T-cell (primary cell): ENCODE results near the gene CDH6. TPM values are rescaled to one million over a fixed set of nuclear protein-coding genes. Genes with fewer than 3 reads are reported as not detected.

Source experiments
- ATAC-seq, 4 experiments: fragments of 200-7000 bp in 3 of 4; fragments of 150-1000 bp in 1 of 4; cut with Tn5 transposase; replicated peaks in 1 of 4; 1 replicate in 3 of 4; 2 replicates in 1 of 4; pipeline ENCODE4 v1.10.0; 2021; ENCODE audit warnings: moderate library complexity in 3 of 4, mild to moderate bottlenecking in 2 of 4, moderate number of reproducible peaks in 1 of 4
- CTCF ChIA-PET, 2 donors: fragments of 300-600 bp; sonication (Branson Sonifier 250); formaldehyde crosslinking; loops; one replicate each; lab custom pipeline; 2022; ENCODE audit warnings: antibody characterized with exemption in 2 of 2; lab: Charles Lee
- POLR2A ChIA-PET, 2 donors: fragments of 300-600 bp; sonication (Branson Sonifier 250); formaldehyde crosslinking; loops; one replicate each; lab custom pipeline; 2022; ENCODE audit warnings: antibody characterized with exemption in 2 of 2; lab: Charles Lee
- DNase-seq, 35 experiments: peaks; one replicate each; pipeline versions ENCODE4 v3.0.0 to v3.0.0-alpha.2; 2013 to 2023
- H3K27ac ChIP-seq: one replicate; pipeline ENCODE4 v1.5.1; 2013; ENCODE audit warnings: low read length
- H3K27me3 ChIP-seq, 2 experiments: replicated peaks in 1 of 2; 1 replicate in 1 of 2; 2 replicates in 1 of 2; pipeline versions ENCODE4 v1.6.1 to v1.7.0; 2013; ENCODE audit warnings: low read length in 1 of 2, mixed read lengths in 1 of 2; ENCODE audit not compliant: control insufficient read depth in 2 of 2, insufficient read depth in 2 of 2; ENCODE audit errors: extremely low read depth in 1 of 2
- H3K36me3 ChIP-seq, 2 donors: 1 replicate in 1 of 2; 2 replicates in 1 of 2; pipeline versions ENCODE4 v1.6.1 to v1.7.0; 2013; ENCODE audit warnings: low read length in 1 of 2; ENCODE audit not compliant: control insufficient read depth in 2 of 2, insufficient read depth in 1 of 2; ENCODE audit errors: extremely low read depth in 1 of 2
- H3K4me1 ChIP-seq, 2 experiments: 1 replicate in 1 of 2; 2 replicates in 1 of 2; pipeline versions ENCODE4 v1.6.1 to v1.7.0; 2013; ENCODE audit warnings: low read length in 2 of 2, mixed read lengths in 1 of 2; ENCODE audit not compliant: insufficient read depth in 2 of 2, control insufficient read depth in 1 of 2; ENCODE audit errors: extremely low read depth in 1 of 2
- H3K4me3 ChIP-seq, 2 donors: 1 replicate in 1 of 2; 2 replicates in 1 of 2; pipeline versions ENCODE4 v1.5.1 to v1.7.0; 2013; ENCODE audit warnings: mild to moderate bottlenecking in 2 of 2, low read length in 1 of 2, moderate library complexity in 1 of 2; ENCODE audit not compliant: control insufficient read depth in 1 of 2; ENCODE audit errors: extremely low read depth in 1 of 2
- H3K9me3 ChIP-seq: 2 replicates; pipeline ENCODE4 v1.7.0; 2013
- H3K27ac Mint-ChIP-seq, 2 donors: one replicate each; pipeline ENCODE4 v1.8.0; 2020 to 2021; ENCODE audit warnings: mild to moderate bottlenecking in 2 of 2, mixed read lengths in 2 of 2
- H3K27me3 Mint-ChIP-seq, 2 donors: one replicate each; pipeline ENCODE4 v1.8.0; 2021 to 2022; ENCODE audit warnings: mixed read lengths in 2 of 2
- H3K36me3 Mint-ChIP-seq: one replicate; pipeline ENCODE4 v1.8.0; 2021; ENCODE audit warnings: mixed read lengths
- H3K4me1 Mint-ChIP-seq, 3 donors: one replicate each; pipeline ENCODE4 v1.8.0; 2020 to 2022; ENCODE audit warnings: mixed read lengths in 3 of 3, mild to moderate bottlenecking in 1 of 3
- H3K4me3 Mint-ChIP-seq, 3 donors: one replicate each; pipeline ENCODE4 v1.8.0; 2020 to 2022; ENCODE audit warnings: mild to moderate bottlenecking in 3 of 3, mixed read lengths in 3 of 3, moderate library complexity in 3 of 3
- H3K9me3 Mint-ChIP-seq, 3 donors: one replicate each; pipeline ENCODE4 v1.8.0; 2020 to 2022; ENCODE audit warnings: mixed read lengths in 3 of 3
- WGBS: methylation state at CpG from one replicate; pipeline ENCODE4 v1.1.5; 2013; ENCODE audit warnings: missing lambda C conversion rate; ENCODE audit not compliant: insufficient coverage; 5-methylcytosine and 5-hydroxymethylcytosine counted together
- total RNA-seq, 35 experiments: library from RNA in 6 of 35; stranded (reverse) in 6 of 35; fragments of 120-200 nt in 1 of 35; gene quantifications; one replicate each; pipeline versions ENCODE4 v1.2.1 to v1.2.4 and lab custom pipeline; 2013 to 2026

The CDH6 gene
- total RNA-seq, 5 donors from 2014 or later (not counting 1 experiment from before 2014, with no cell fraction given) = 0.15 TPM; not detected in 4

DNA sequence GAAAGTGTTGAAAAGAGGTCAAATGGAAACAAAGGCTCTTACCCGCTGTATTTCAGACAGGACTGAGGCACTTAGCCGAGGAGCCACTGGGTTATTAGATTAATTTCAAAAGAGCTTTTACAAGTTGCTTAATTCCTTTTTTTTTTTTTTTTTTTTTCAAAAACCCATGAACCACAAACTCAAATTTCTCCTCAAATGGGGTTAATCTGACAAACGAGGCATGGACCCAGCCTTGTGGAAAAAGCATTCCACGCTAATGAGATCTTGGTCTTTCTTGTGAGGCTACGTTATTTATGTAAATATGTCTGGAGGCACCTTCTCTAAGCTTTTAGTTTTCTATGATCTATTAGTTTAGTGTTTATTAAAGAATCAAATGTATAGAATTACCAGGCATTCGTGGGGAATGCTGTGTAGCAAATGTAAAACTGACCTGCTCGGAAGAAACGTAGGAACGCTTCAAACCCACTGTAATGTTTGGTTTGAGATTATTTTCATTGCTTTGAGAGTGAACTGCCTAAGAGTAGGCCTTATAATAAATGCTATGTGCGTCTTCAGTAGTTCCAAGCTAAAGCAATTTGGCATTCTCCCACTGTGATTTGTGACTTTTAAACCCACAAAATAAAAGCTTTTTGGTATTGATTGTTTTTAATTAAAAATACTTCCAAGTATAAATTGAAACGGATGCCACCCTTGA is 134.7 kb downstream of the CDH6 start:
- POLR2A ChIA-PET = no interaction called here

DNA sequence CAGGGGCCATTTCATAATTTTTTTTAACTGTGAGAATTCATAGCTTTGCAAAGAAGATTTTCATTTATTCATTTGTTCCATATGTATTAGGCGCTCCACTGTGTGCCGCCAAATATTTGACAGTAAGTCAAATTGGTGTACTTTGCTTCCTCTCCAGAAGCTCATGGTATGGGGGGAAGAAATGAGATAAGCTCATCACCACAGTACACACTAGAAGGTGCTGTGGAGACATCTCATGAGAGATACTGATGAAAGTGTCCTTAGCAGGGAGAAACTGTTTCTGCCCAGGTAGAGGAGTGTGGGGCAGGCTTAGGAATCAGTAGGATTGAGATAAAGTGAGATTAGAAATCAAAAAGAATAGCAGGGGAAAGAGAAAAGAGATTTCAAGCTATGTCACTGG is 136.2 kb downstream of the CDH6 start:
- H3K27ac ChIP-seq = no peak overlapping the region
- ChIA-PET CTCF (no interaction called here), POLR2A (interaction anchor here in 1 of 2 donors (0.6 kb wide), 1 partner anchor 52 kb away, joined by 10 read pairs; no protein-coding TSS in a partner anchor)
- Mint-ChIP-seq H3K4me1 (no peaks in the 10 kb centered on the region), H3K27ac (no peak overlapping the region), H3K9me3 (no peaks in the 10 kb centered on the region), H3K27me3 (peaks cover 0 to 5% of the 10 kb centered on the region in 2 donors), H3K4me3 (no peak overlapping the region), H3K36me3 (no peaks in the 10 kb centered on the region)
- ATAC-seq = no peak
- H3K36me3 ChIP-seq = no peaks in the 10 kb centered on the region
- H3K27me3 ChIP-seq = no peaks in the 10 kb centered on the region
- H3K4me3 ChIP-seq = no peak overlapping the region
- DNase-seq = no peak
- WGBS = no CpG with 5 or more reads among the region's 2 CpGs
- no peaks in the 10 kb centered on the region for H3K9me3 ChIP-seq
- no peaks in the 10 kb centered on the region for H3K4me1 ChIP-seq

More for the DNA sequence above, 134.7 kb downstream of the CDH6 start:
- Mint-ChIP-seq H3K27ac (no peak overlapping the region), H3K27me3 (peaks cover 0 to 5% of the 10 kb centered on the region in 2 donors), H3K4me1 (no peaks in the 10 kb centered on the region), H3K4me3 (no peak overlapping the region), H3K9me3 (no peaks in the 10 kb centered on the region), H3K36me3 (no peaks in the 10 kb centered on the region)
- Histone ChIP-seq H3K4me3 (no peak overlapping the region), H3K36me3 (no peaks in the 10 kb centered on the region), H3K27me3 (no peaks in the 10 kb centered on the region), H3K9me3 (no peaks in the 10 kb centered on the region), H3K27ac (no peak overlapping the region), H3K4me1 (no peaks in the 10 kb centered on the region)
- WGBS = 84% methylated on average over 6 of the region's 11 CpGs
- DNase-seq (no peak), ATAC-seq (no peak)
- CTCF ChIA-PET = no interaction called here

DNA sequence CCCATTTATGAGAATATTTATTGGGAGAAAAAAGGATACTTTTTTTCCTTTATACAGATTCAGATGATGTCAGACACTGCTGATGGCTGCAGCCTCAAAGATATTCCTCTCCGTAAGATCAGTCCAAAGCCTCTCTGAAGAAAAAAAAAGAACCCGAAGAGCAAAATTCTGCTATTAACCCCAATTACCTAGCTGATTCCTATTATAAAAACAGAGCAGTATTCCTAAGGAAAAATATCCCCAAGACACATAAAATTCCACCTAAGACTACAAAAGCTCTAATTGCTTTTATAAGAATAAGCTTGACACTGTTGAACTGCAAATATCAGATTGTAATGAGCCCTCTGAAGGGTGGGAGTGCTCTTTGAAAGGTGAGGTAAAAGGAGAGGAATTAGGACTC is 138.7 kb downstream of the CDH6 start:
- H3K4me3 Mint-ChIP-seq = no peak overlapping the region
- Histone ChIP-seq H3K4me3 (no peak overlapping the region), H3K4me1 (no peaks in the 10 kb centered on the region), H3K27ac (no peak overlapping the region), H3K36me3 (no peaks in the 10 kb centered on the region), H3K27me3 (no peaks in the 10 kb centered on the region), H3K9me3 (no peaks in the 10 kb centered on the region)
- H3K27ac Mint-ChIP-seq = no peak overlapping the region
- no peaks in the 10 kb centered on the region for H3K36me3 Mint-ChIP-seq
- no peaks in the 10 kb centered on the region for H3K9me3 Mint-ChIP-seq
- no CpG with 5 or more reads among the region's 2 CpGs for WGBS
- peaks cover 0 to 5% of the 10 kb centered on the region in 2 donors for H3K27me3 Mint-ChIP-seq
- DNase-seq = no peak
- ATAC-seq = no peak
- H3K4me1 Mint-ChIP-seq = no peaks in the 10 kb centered on the region
- CTCF ChIA-PET = no interaction called here
- POLR2A ChIA-PET = no interaction called here

DNA sequence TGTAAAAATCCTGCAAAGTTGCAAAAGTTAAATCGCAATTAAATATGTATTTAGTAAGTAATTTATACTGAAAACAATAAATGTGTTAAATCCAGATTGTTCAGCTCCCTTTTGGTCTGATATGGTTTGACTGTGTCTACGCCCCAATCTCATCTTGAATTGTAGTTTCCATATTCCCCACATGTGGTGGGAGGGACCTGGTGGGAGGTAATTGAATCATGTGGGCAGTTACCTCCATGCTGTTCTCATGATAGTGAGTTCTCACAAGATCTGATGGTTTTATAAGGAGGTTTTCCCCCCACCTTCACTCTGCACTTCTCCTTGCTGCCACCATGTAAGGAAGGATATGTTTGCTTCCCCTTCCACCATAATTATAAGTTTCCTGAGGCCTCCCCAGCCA is 140.0 kb downstream of the CDH6 start:
- DNase-seq (no peak), ATAC-seq (no peak)
- Histone ChIP-seq H3K4me1 (no peaks in the 10 kb centered on the region), H3K36me3 (no peaks in the 10 kb centered on the region), H3K4me3 (no peak overlapping the region), H3K27me3 (no peaks in the 10 kb centered on the region), H3K9me3 (no peaks in the 10 kb centered on the region), H3K27ac (no peak overlapping the region)
- no peak overlapping the region for H3K4me3 Mint-ChIP-seq
- ChIA-PET POLR2A (no interaction called here), CTCF (no interaction called here)
- H3K27me3 Mint-ChIP-seq = peaks cover 0 to 5% of the 10 kb centered on the region in 2 donors
- no CpG with 5 or more reads among the region's 2 CpGs for WGBS
- H3K36me3 Mint-ChIP-seq = no peaks in the 10 kb centered on the region
- no peaks in the 10 kb centered on the region for H3K9me3 Mint-ChIP-seq
- no peak overlapping the region for H3K27ac Mint-ChIP-seq
- no peaks in the 10 kb centered on the region for H3K4me1 Mint-ChIP-seq

DNA sequence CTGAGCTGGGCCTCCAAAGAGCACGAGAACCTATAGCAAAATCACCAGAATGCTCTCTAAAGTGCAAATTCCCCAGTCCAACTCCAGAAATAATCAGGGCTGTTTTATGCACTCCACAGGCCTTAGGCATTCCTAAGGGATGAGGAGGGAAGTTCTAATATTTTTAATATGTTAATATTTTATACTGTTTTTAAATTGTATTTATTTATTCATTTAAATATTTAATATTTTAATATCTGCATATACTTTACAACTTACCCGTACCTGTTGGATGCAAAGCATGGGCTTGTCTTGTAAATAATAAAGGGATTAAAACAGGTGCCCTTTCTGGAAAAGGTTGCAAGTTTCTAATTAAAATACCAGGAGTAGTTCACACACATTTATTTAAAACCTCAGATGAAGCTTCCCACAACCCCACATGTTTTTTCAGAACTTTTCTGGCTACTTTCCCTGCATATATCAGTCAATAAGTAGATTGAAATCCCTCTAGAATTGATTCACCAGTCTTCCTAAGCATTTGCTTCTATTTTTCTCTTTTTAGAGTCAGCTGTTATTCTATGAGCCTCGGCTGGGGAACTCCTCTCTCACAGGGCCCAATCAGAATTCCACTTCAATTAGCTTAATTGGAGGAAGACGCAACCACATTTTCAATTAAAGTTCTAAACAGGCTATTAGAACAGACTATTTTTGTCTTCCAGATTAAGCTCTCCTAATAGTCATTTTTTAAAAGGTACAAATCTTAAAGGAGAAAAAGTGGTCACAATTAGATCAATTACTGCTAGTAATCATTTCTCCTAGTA is 140.8 kb downstream of the CDH6 start:
- no CpG with 5 or more reads among the region's 4 CpGs for WGBS
- Mint-ChIP-seq H3K27ac (no peak overlapping the region), H3K36me3 (no peaks in the 10 kb centered on the region), H3K4me3 (no peak overlapping the region), H3K4me1 (no peaks in the 10 kb centered on the region), H3K27me3 (peaks cover 0 to 5% of the 10 kb centered on the region in 2 donors), H3K9me3 (no peaks in the 10 kb centered on the region)
- ATAC-seq = no peak
- Histone ChIP-seq H3K9me3 (no peaks in the 10 kb centered on the region), H3K36me3 (no peaks in the 10 kb centered on the region), H3K4me3 (no peak overlapping the region), H3K27ac (no peak overlapping the region), H3K27me3 (no peaks in the 10 kb centered on the region), H3K4me1 (no peaks in the 10 kb centered on the region)
- POLR2A ChIA-PET = no interaction called here
- no peak for DNase-seq
- CTCF ChIA-PET = no interaction called here

DNA sequence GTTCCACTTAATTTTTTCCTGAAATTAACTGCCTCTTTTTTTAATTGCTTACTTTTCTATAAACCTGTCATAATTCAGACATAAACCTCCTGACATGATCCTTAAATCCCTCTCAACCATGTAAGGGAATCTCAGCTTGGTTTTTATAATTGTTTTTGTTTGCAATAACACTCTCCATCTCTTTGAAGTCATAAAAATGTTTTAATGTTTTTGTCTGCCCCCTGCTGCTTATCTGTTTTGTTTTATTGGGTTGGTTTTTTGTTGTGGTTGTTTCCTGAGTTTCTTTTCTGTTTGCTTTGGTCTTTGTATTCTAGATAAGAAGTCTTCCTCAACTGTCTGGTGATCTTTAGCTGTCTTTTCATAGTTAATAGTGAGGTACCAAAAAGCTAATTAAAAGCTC is 142.0 kb downstream of the CDH6 start:
- Mint-ChIP-seq H3K27me3 (no peaks in the 10 kb centered on the region), H3K9me3 (no peaks in the 10 kb centered on the region), H3K27ac (no peak overlapping the region), H3K36me3 (no peaks in the 10 kb centered on the region), H3K4me3 (no peak overlapping the region), H3K4me1 (no peaks in the 10 kb centered on the region)
- H3K27ac ChIP-seq = no peak overlapping the region
- ATAC-seq (no peak), DNase-seq (no peak)
- no peaks in the 10 kb centered on the region for H3K4me1 ChIP-seq
- ChIA-PET CTCF (no interaction called here), POLR2A (no interaction called here)
- H3K4me3 ChIP-seq = no peak overlapping the region
- no peaks in the 10 kb centered on the region for H3K9me3 ChIP-seq
- H3K27me3 ChIP-seq = peaks cover 0 to 2% of the 10 kb centered on the region in 2 experiments
- no peaks in the 10 kb centered on the region for H3K36me3 ChIP-seq
